Natural killer cell (primary cell): ENCODE measurements around the gene GBX2. TPM values are rescaled to one million over a fixed set of nuclear protein-coding genes. Genes with fewer than 3 reads are reported as not detected.
"Not testable (repeated sequence)": the region's sequence is repeated elsewhere in the genome, so short reads cannot be mapped to it uniquely, and the experiment has no call there.

Source experiments
- ATAC-seq, 3 donors: fragments of 150-1000 bp in 2 of 3; fragments of 200-7000 bp in 1 of 3; cut with Tn5 transposase; 1 replicate in 1 of 3; 2 replicates in 2 of 3; pipeline ENCODE4 v1.10.0; 2021; ENCODE audit warnings: mild to moderate bottlenecking in 2 of 3, moderate library complexity in 2 of 3
- DNase-seq, 2 donors: peaks; one replicate each; pipeline versions ENCODE4 v3.0.0 to v3.0.0-alpha.2; 2013 to 2021; ENCODE audit warnings: mixed read lengths in 1 of 2
- H3K27ac ChIP-seq: one replicate; pipeline ENCODE4 v1.5.1; 2013; ENCODE audit warnings: mild to moderate bottlenecking, low read length
- H3K27me3 ChIP-seq: one replicate; pipeline ENCODE4 v1.6.1; 2013; ENCODE audit warnings: low read length; ENCODE audit not compliant: control insufficient read depth, insufficient read depth
- H3K36me3 ChIP-seq: one replicate; pipeline ENCODE4 v1.6.1; 2013; ENCODE audit warnings: low read length; ENCODE audit not compliant: control insufficient read depth, insufficient read depth
- H3K4me1 ChIP-seq: one replicate; pipeline ENCODE4 v1.6.1; 2013; ENCODE audit warnings: low read length; ENCODE audit not compliant: control insufficient read depth, insufficient read depth
- H3K4me3 ChIP-seq: one replicate; pipeline ENCODE4 v1.5.1; 2013; ENCODE audit warnings: low read length
- H3K9me3 ChIP-seq: one replicate; pipeline ENCODE4 v1.6.1; 2013; ENCODE audit warnings: low read length; ENCODE audit not compliant: control insufficient read depth, insufficient read depth
- H3K27ac Mint-ChIP-seq, 2 donors: one replicate each; pipeline ENCODE4 v1.8.0; 2022; ENCODE audit warnings: mild to moderate bottlenecking in 2 of 2, mixed read lengths in 2 of 2, moderate library complexity in 1 of 2
- H3K27me3 Mint-ChIP-seq, 2 donors: one replicate each; pipeline ENCODE4 v1.8.0; 2022; ENCODE audit warnings: low read depth in 2 of 2, mixed read lengths in 2 of 2
- H3K36me3 Mint-ChIP-seq: one replicate; pipeline ENCODE4 v1.8.0; 2022; ENCODE audit warnings: mixed read lengths
- H3K4me1 Mint-ChIP-seq, 2 donors: one replicate each; pipeline ENCODE4 v1.8.0; 2022; ENCODE audit warnings: mixed read lengths in 2 of 2
- H3K4me3 Mint-ChIP-seq: one replicate; pipeline ENCODE4 v1.8.0; 2022; ENCODE audit warnings: mild to moderate bottlenecking, moderate library complexity, mixed read lengths
- H3K9me3 Mint-ChIP-seq, 2 donors: one replicate each; pipeline ENCODE4 v1.8.0; 2022; ENCODE audit warnings: mixed read lengths in 2 of 2
- WGBS: methylation state at CpG from one replicate; pipeline ENCODE4 v1.1.7; 2013; ENCODE audit warnings: missing lambda C conversion rate; ENCODE audit not compliant: insufficient coverage; 5-methylcytosine and 5-hydroxymethylcytosine counted together
- intact Hi-C: fragments of 100-400 bp; cut with micrococcal nuclease; formaldehyde crosslinking; loops from one replicate; pipeline ENCODE4 v1.14.2; 2022
- total RNA-seq, 4 donors: library from RNA; stranded (reverse); fragments of 120-200 nt in 1 of 4; gene quantifications; one replicate each; pipeline versions ENCODE4 v1.2.3 to v1.2.4, GENCODE V29; 2013 to 2022
- TF ChIP-seq, protein P1 (sequence below): fragments of 200-600 bp; IDR thresholded peaks from one replicate; pipeline ENCODE4 v1.8.0; 2022; ENCODE audit warnings: antibody characterized with exemption

The GBX2 gene
- total RNA-seq, 3 donors from 2014 or later (not counting 1 experiment from before 2014, with no cell fraction given): not detected

DNA sequence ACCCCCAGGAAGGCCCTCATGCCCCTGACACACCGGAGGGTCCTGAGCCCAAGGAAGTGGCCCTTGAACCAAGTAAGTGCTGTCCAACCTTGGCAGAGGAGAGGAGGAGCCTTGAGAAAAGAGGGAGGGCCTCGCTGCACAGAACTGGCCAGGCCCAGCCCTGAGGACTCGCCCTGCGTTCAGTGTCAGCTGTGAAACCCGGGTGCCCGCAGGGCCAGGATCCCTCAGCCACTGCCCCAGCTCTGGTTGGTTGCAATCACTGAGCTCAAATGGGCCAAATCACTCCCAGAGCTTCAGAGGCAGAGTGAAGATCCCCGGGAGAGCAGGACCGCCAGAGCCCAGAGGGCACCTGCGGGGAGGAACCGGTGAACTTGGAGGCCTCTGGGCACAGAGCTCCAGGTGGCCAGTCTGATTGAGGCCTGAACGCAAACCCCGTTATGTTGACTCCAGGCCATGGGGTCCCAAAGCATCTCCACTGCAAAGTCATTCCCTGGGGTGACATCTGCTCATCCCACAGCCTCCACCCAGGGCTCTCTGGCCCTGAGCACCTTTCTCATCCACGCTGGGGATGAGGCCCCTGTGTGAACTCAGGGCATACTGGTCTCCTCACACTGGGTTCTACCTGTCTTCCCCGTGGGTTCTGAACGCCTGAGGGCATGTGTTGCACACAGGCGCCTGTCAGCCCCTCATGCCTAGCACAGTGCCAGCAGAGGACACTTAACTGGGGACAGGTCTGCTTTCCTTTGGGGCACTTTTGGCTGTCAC is 11.9 kb downstream of the GBX2 start:
- DNase-seq (no peak), ATAC-seq (no peak)
- intact Hi-C loops: no loop called here
- Histone ChIP-seq H3K9me3 (peaks cover 3% of the 10 kb centered on the region), H3K4me3 (no peak overlapping the region), H3K27ac (no peak overlapping the region), H3K4me1 (no peaks in the 10 kb centered on the region), H3K27me3 (peaks cover 13% of the 10 kb centered on the region), H3K36me3 (no peaks in the 10 kb centered on the region)
- Mint-ChIP-seq H3K27me3 (peaks cover 43 to 46% of the 10 kb centered on the region in 2 donors), H3K4me3 (no peak overlapping the region), H3K36me3 (no peaks in the 10 kb centered on the region), H3K4me1 (no peaks in the 10 kb centered on the region), H3K27ac (no peak overlapping the region), H3K9me3 (peaks cover 2 to 5% of the 10 kb centered on the region in 2 donors)
- TF ChIP-seq, protein P1, sequence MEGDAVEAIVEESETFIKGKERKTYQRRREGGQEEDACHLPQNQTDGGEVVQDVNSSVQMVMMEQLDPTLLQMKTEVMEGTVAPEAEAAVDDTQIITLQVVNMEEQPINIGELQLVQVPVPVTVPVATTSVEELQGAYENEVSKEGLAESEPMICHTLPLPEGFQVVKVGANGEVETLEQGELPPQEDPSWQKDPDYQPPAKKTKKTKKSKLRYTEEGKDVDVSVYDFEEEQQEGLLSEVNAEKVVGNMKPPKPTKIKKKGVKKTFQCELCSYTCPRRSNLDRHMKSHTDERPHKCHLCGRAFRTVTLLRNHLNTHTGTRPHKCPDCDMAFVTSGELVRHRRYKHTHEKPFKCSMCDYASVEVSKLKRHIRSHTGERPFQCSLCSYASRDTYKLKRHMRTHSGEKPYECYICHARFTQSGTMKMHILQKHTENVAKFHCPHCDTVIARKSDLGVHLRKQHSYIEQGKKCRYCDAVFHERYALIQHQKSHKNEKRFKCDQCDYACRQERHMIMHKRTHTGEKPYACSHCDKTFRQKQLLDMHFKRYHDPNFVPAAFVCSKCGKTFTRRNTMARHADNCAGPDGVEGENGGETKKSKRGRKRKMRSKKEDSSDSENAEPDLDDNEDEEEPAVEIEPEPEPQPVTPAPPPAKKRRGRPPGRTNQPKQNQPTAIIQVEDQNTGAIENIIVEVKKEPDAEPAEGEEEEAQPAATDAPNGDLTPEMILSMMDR: no peak
- 87% methylated on average over 16 of the region's 16 CpGs for WGBS

DNA sequence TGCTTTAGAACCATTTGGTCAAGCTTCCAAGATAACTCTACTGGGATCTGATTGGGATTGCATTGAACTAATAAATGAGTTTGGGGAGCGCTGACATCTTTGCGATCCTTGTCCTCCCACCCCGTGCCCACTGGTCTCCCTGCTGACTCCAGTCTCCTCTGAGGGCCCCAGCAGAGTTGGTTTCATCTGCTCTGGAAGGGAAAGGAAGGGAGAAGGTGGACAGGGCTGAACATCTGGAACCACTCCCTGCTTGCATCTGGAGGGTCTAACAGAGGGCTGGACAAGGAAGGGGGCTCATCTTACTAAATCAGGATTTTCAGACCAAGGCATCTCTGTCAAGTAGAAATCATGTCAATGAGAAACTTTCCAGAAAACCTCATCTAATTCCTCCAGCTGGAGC is 12.8 kb downstream of the GBX2 start:
- DNase-seq: no peak
- Mint-ChIP-seq H3K27ac (no peak overlapping the region), H3K27me3 (peaks cover 39 to 44% of the 10 kb centered on the region in 2 donors), H3K36me3 (no peaks in the 10 kb centered on the region), H3K4me1 (no peaks in the 10 kb centered on the region), H3K9me3 (peaks cover 2 to 5% of the 10 kb centered on the region in 2 donors), H3K4me3 (no peak overlapping the region)
- TF ChIP-seq, protein P1: no peak
- Histone ChIP-seq H3K4me1 (no peaks in the 10 kb centered on the region), H3K4me3 (no peak overlapping the region), H3K27ac (no peak overlapping the region), H3K27me3 (peaks cover 11% of the 10 kb centered on the region), H3K9me3 (peaks cover 3% of the 10 kb centered on the region), H3K36me3 (no peaks in the 10 kb centered on the region)
- ATAC-seq: no peak
- intact Hi-C loops: no loop called here
- 92% methylated on average over 3 of the region's 3 CpGs for WGBS

DNA sequence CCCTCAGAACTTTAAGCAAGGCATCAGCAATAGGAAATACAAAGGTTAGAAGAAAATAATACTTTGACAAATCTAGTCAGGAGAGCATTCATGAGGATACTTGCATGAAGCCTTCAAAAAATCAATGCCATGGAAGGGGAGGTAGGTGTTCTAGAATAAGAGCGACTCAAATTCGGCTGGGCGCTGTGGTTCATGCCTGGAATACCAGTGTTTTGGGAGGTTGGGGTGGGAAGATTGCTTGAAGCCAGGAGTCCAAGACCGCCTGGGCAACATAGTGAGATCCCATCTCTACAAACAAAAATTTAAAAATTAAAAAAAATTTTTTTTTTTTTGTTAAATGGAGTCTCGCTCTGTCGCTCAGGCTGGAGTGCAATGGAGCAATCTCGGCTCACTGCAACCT is 21.8 kb downstream of the GBX2 start:
- H3K9me3 ChIP-seq: no peaks in the 10 kb centered on the region
- H3K27me3 ChIP-seq: peaks cover 5% of the 10 kb centered on the region
- Mint-ChIP-seq H3K9me3 (no peaks in the 10 kb centered on the region), H3K36me3 (no peaks in the 10 kb centered on the region), H3K4me1 (no peaks in the 10 kb centered on the region), H3K27me3 (peaks cover 11 to 32% of the 10 kb centered on the region in 2 donors), H3K4me3 (no peak overlapping the region), H3K27ac (no peak overlapping the region)
- DNase-seq (no peak), ATAC-seq (no peak)
- TF ChIP-seq, protein P1: no peak
- intact Hi-C loops: no loop called here
- H3K4me1 ChIP-seq: no peaks in the 10 kb centered on the region
- no peak overlapping the region for H3K27ac ChIP-seq
- H3K4me3 ChIP-seq: no peak overlapping the region
- WGBS: 98% methylated on average over 6 of the region's 7 CpGs
- H3K36me3 ChIP-seq: no peaks in the 10 kb centered on the region

DNA sequence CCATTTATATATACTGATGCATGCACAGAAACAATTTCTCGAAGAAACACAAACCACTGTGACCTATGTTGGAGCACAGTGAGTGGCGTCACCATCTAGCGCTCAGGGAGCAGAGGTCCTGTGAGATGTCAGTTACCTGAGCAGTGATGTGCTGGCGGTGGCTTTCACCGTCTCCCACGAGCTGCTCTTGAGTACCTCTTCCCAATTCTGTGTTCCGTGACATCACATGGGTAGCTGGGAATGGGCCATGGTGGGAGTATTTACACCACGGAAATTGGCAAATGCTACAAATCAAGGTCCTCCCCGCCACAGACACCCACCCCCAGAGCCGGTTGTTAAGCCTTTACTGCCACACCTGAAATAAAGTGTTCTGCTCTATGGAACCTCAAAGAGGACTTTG is 24.4 kb downstream of the GBX2 start:
- Mint-ChIP-seq H3K27me3 (peaks cover 9 to 37% of the 10 kb centered on the region in 2 donors), H3K4me3 (no peak overlapping the region), H3K36me3 (no peaks in the 10 kb centered on the region), H3K9me3 (no peaks in the 10 kb centered on the region), H3K27ac (no peak overlapping the region), H3K4me1 (no peaks in the 10 kb centered on the region)
- Histone ChIP-seq H3K27ac (no peak overlapping the region), H3K4me3 (no peak overlapping the region), H3K4me1 (no peaks in the 10 kb centered on the region), H3K36me3 (no peaks in the 10 kb centered on the region), H3K9me3 (no peaks in the 10 kb centered on the region), H3K27me3 (peaks cover 5% of the 10 kb centered on the region)
- intact Hi-C loops: no loop called here
- no peak for DNase-seq
- 95% methylated on average over 10 of the region's 10 CpGs for WGBS
- TF ChIP-seq, protein P1: no peak
- ATAC-seq: no peak

DNA sequence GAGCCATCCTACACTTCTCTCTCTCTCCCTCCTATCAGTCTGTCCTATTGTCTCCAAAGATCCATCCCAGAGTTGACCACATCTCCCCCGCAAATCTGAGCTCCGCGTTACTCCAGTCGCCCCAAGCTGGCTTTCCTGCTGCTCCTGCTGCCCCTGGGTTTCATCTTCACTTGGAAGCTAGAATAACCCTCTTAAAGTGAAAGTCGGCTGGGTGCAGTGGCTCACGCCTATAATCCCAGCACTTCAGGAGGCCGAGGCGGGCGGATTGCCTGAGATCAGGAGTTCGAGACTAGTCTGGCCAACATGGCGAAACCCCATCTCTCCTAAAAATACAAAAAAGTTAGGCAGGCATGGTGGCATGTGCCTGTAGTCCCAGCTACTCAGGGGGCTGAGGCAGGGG is 26.6 kb downstream of the GBX2 start:
- ATAC-seq, H3K27me3 ChIP-seq, H3K27ac ChIP-seq, H3K4me3 ChIP-seq, H3K4me3 Mint-ChIP-seq, H3K4me1 ChIP-seq, H3K9me3 ChIP-seq, intact Hi-C loops, H3K27ac Mint-ChIP-seq, H3K9me3 Mint-ChIP-seq, H3K36me3 ChIP-seq, H3K4me1 Mint-ChIP-seq, DNase-seq, H3K36me3 Mint-ChIP-seq: not testable (repeated sequence)
- peaks cover 9 to 37% of the 10 kb centered on the region in 2 donors for H3K27me3 Mint-ChIP-seq
- 90% methylated on average over 10 of the region's 11 CpGs for WGBS
